HCT116 (cell line): ENCODE measurements around the gene UBE2G2. TPM values are rescaled to one million over a fixed set of nuclear protein-coding genes. Genes with fewer than 3 reads are reported as not detected.

Experiments
- ATAC-seq: fragments of 200-7000 bp; cut with Tn5 transposase; 2 replicates; pipeline ENCODE4 v1.9.1; 2020; ENCODE audit warnings: mild to moderate bottlenecking, moderate library complexity
- BruUV-seq: library from RNA; stranded (reverse); fragments of 400-500 nt; replicated peaks from 2 replicates; lab custom pipeline; 2021; lab: Mats Ljungman, UMichigan
- CTCF ChIA-PET: fragments of 300-600 bp; sonication (Branson Sonifier 250); formaldehyde crosslinking; loops from one replicate; lab custom pipeline; 2021; ENCODE audit warnings: antibody characterized with exemption; lab: Charles Lee
- POLR2A ChIA-PET: fragments of 300-600, 350-600 bp; sonication (Branson Sonifier 250); formaldehyde crosslinking; loops from one replicate; lab custom pipeline; 2021; ENCODE audit warnings: antibody characterized with exemption; lab: Charles Lee
- RAD21 ChIA-PET, 2 experiments: fragments of 300-600 bp; sonication (Branson Sonifier 250); formaldehyde crosslinking; loops; one replicate each; lab custom pipeline; 2023; ENCODE audit warnings: low total read pairs in 2 of 2; ENCODE audit not compliant: uncharacterized antibody in 2 of 2, unreplicated experiment in 2 of 2, low non-redundant PET in 1 of 2; lab: Charles Lee
- DNase-seq: peaks from one replicate; pipeline ENCODE4 v3.0.0-alpha.2; 2010; ENCODE audit warnings: low read depth, low spot score
- H2AFZ ChIP-seq: fragments of 200-600 bp; shearing (Covaris generic), sonication (generic); 2 replicates; pipeline ENCODE4 v1.6.1; 2017; ENCODE audit warnings: low read depth, mixed run types, mixed read lengths, antibody characterized with exemption, low read length; ENCODE audit not compliant: poor library complexity, severe bottlenecking
- H3K27ac ChIP-seq: 2 replicates; pipeline ENCODE4 v1.5.1; 2012; ENCODE audit warnings: low read depth, low read length
- H3K27me3 ChIP-seq: fragments of 200-600 bp; sonication (generic); 2 replicates; pipeline ENCODE4 v1.6.1; 2016; ENCODE audit warnings: mixed run types, low read length, mixed read lengths; ENCODE audit not compliant: insufficient read depth
- H3K36me3 ChIP-seq, 2 experiments: fragments of 200-500 bp in 1 of 2; fragments of 200-600 bp in 1 of 2; sonication (Bioruptor generic) in 1 of 2; sonication (generic) in 1 of 2; 2 replicates each; pipeline versions ENCODE4 v1.5.1 to v1.6.1; 2014 to 2016; ENCODE audit warnings: low read length in 2 of 2, inconsistent platforms in 1 of 2, mixed read lengths in 1 of 2, mixed run types in 1 of 2; ENCODE audit not compliant: insufficient read depth in 2 of 2, control insufficient read depth in 1 of 2
- H3K4me1 ChIP-seq, 2 experiments: fragments of 200-600 bp in 1 of 2; sonication (generic) in 1 of 2; 2 replicates each; pipeline versions ENCODE4 v1.5.1 to v1.6.1; 2012 to 2017; ENCODE audit warnings: low read length in 2 of 2, inconsistent platforms in 1 of 2, mild to moderate bottlenecking in 1 of 2, mixed read lengths in 1 of 2, mixed run types in 1 of 2, moderate library complexity in 1 of 2; ENCODE audit not compliant: insufficient read depth in 2 of 2, control insufficient read depth in 1 of 2
- H3K4me2 ChIP-seq: fragments of 200-600 bp; sonication (generic); 2 replicates; pipeline ENCODE4 v1.6.1; 2017; ENCODE audit warnings: mixed run types, low read length, mixed read lengths
- H3K4me3 ChIP-seq, 2 experiments: fragments of 200-600 bp in 1 of 2; sonication (generic) in 1 of 2; replicated peaks in 1 of 2; 2 replicates each; pipeline ENCODE4 v1.5.1; 2011 to 2016; ENCODE audit warnings: low read length in 2 of 2, control low read depth in 1 of 2, low read depth in 1 of 2, mild to moderate bottlenecking in 1 of 2, mixed read lengths in 1 of 2, mixed run types in 1 of 2
- H3K79me2 ChIP-seq: fragments of 200-600 bp; sonication (generic); 2 replicates; pipeline ENCODE4 v1.6.1; 2017; ENCODE audit warnings: mild to moderate bottlenecking, mixed run types, low read length, moderate library complexity, mixed read lengths; ENCODE audit not compliant: insufficient read depth
- H3K9ac ChIP-seq: fragments of 200-600 bp; sonication (generic); 2 replicates; pipeline ENCODE4 v1.6.1; 2016; ENCODE audit warnings: low read length, mixed read lengths
- H3K9me2 ChIP-seq: fragments of 200-600 bp; sonication (generic), shearing (Covaris generic); 2 replicates; pipeline ENCODE4 v1.6.1; 2017; ENCODE audit warnings: mixed run types, mild to moderate bottlenecking, moderate library complexity; ENCODE audit not compliant: insufficient read depth
- H3K9me3 ChIP-seq, 2 experiments: fragments of 200-500 bp in 1 of 2; fragments of 200-600 bp in 1 of 2; sonication (Bioruptor generic) in 1 of 2; sonication (generic) in 1 of 2; 2 replicates each; pipeline ENCODE4 v1.6.1; 2014 to 2017; ENCODE audit warnings: low read length in 2 of 2, mixed read lengths in 2 of 2, inconsistent platforms in 1 of 2, low read depth in 1 of 2, mild to moderate bottlenecking in 1 of 2, mixed run types in 1 of 2, moderate library complexity in 1 of 2; ENCODE audit not compliant: control insufficient read depth in 1 of 2, insufficient read depth in 1 of 2
- H4K20me1 ChIP-seq: fragments of 200-600 bp; sonication (generic), shearing (Covaris generic); 2 replicates; pipeline ENCODE4 v1.6.1; 2017; ENCODE audit warnings: mixed run types, mild to moderate bottlenecking, moderate library complexity; ENCODE audit not compliant: insufficient read depth
- CBX3 ChIP-seq: IDR thresholded peaks from 2 replicates; pipeline ENCODE4 v1.6.1; 2012; ENCODE audit warnings: low read depth
- ELF1 ChIP-seq: IDR thresholded peaks from 2 replicates; pipeline ENCODE4 v1.6.1; 2012; ENCODE audit warnings: low read depth, borderline replicate concordance
- EZH2phosphoT487 ChIP-seq: fragments of 200-600 bp; IDR thresholded peaks from 2 replicates; pipeline ENCODE4 v1.6.1; 2018; ENCODE audit warnings: antibody characterized with exemption, borderline replicate concordance
- FOSL1 ChIP-seq: IDR thresholded peaks from 2 replicates; pipeline ENCODE4 v1.6.1; 2012; ENCODE audit warnings: low read depth
- JUND ChIP-seq: IDR thresholded peaks from 2 replicates; pipeline ENCODE4 v1.6.1; 2012
- POLR2A ChIP-seq: IDR thresholded peaks from 2 replicates; pipeline ENCODE4 v1.7.0; 2011; ENCODE audit warnings: borderline replicate concordance; ENCODE audit not compliant: insufficient read depth, insufficient read length; ENCODE audit errors: extremely low read depth
- RAD21 ChIP-seq: IDR thresholded peaks from 2 replicates; pipeline ENCODE4 v1.6.1; 2012; ENCODE audit warnings: low read depth, mild to moderate bottlenecking
- SP1 ChIP-seq: IDR thresholded peaks from 2 replicates; pipeline ENCODE4 v1.6.1; 2012; ENCODE audit warnings: low read depth
- YY1 ChIP-seq: IDR thresholded peaks from 2 replicates; pipeline ENCODE4 v1.6.1; 2011; ENCODE audit warnings: low read length, low read depth, moderate library complexity, mild to moderate bottlenecking; ENCODE audit not compliant: insufficient replicate concordance; ENCODE audit errors: extremely low read depth
- ZNF274 ChIP-seq: fragments of 200-500 bp; sonication (Bioruptor generic); IDR thresholded peaks from 2 replicates; pipeline ENCODE4 v1.6.1; 2014; ENCODE audit warnings: mild to moderate bottlenecking, low read depth, low read length, inconsistent platforms
- intact Hi-C: fragments of 100-400 bp; cut with micrococcal nuclease; formaldehyde crosslinking; loops from 2 replicates; pipeline ENCODE4 v1.10.0; 2022
- total RNA-seq: library from RNA; stranded (reverse); gene quantifications from one replicate; pipeline ENCODE4 v1.2.1, GENCODE V29; 2021; ENCODE audit not compliant: unreplicated experiment
- TF ChIP-seq, protein P1 (sequence below), 3 experiments: fragments of 200-600 bp in 1 of 3; sonication (generic) in 1 of 3; IDR thresholded peaks in 2 of 3; conservative IDR thresholded peaks in 1 of 3; 2 replicates each; pipeline ENCODE4 v1.5.1; 2012 to 2017; ENCODE audit warnings: low read depth in 2 of 3, low read length in 2 of 3, antibody characterized with exemption in 1 of 3, borderline replicate concordance in 1 of 3, control low read depth in 1 of 3, mild to moderate bottlenecking in 1 of 3, mixed read lengths in 1 of 3, mixed run types in 1 of 3, moderate library complexity in 1 of 3; ENCODE audit not compliant: insufficient read depth in 1 of 3

The UBE2G2 gene
- total RNA-seq, 1 experiment from 2014 or later, result 86.5 TPM

DNA sequence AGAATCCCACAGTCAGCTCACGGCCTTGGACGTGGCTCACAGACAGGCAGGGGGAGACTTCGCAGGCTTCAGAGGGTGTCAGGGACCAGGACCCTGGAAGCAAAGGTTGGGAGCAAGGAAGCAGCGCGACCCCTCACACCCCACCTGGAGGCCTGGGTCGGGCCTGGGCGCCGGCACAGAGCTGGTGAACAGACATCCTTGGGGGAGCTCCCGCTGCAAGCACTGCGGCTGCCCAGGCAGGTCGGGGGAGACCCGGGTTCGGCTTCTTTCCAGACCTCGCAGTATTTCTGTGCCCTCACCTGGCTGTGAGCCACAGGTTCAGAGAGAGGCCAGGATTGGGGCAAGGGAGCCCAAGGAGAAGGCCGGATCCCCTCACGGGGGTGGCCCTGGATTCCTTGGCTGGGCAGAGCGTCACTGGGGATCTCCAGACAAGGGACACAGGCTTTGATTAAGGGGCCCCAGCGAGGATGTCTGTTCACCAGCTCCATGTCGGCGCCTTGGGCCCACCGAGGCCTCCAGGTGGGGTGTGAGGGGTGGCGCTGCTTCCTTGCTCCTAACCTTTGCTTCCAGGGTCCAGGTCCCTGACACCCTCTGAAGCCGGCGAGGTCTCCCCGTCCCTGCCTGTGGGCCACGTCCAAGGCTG, 52.4 kb downstream of the UBE2G2 start:
- Histone ChIP-seq H3K79me2 (no peaks in the 10 kb centered on the region), H3K4me1 (peaks cover 12 to 17% of the 10 kb centered on the region in 2 experiments), H3K9me3 (no peaks in the 10 kb centered on the region), H3K27me3 (no peaks in the 10 kb centered on the region), H3K27ac (no peak overlapping the region), H3K36me3 (no peaks in the 10 kb centered on the region), H3K9ac (no peak overlapping the region), H3K9me2 (no peaks in the 10 kb centered on the region), H4K20me1 (no peaks in the 10 kb centered on the region), H3K4me2 (no peak overlapping the region), H2AFZ (no peak overlapping the region), H3K4me3 (no peak overlapping the region)
- ChIA-PET RAD21 (no interaction called here), POLR2A (no interaction called here), CTCF (no interaction called here)
- no TSS peak for BruUV-seq
- no peak for DNase-seq
- TF ChIP-seq JUND, result no peak
- no peak for TF ChIP-seq YY1
- no peak for TF ChIP-seq ZNF274
- TF ChIP-seq, protein P1, sequence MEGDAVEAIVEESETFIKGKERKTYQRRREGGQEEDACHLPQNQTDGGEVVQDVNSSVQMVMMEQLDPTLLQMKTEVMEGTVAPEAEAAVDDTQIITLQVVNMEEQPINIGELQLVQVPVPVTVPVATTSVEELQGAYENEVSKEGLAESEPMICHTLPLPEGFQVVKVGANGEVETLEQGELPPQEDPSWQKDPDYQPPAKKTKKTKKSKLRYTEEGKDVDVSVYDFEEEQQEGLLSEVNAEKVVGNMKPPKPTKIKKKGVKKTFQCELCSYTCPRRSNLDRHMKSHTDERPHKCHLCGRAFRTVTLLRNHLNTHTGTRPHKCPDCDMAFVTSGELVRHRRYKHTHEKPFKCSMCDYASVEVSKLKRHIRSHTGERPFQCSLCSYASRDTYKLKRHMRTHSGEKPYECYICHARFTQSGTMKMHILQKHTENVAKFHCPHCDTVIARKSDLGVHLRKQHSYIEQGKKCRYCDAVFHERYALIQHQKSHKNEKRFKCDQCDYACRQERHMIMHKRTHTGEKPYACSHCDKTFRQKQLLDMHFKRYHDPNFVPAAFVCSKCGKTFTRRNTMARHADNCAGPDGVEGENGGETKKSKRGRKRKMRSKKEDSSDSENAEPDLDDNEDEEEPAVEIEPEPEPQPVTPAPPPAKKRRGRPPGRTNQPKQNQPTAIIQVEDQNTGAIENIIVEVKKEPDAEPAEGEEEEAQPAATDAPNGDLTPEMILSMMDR (IDR thresholded peaks at IDR 0.05 in 2 of 3, conservative IDR thresholded peaks at IDR 0.05 in 1 of 3; ENCODE audit: borderline replicate concordance in 1 of 3, insufficient read depth in 1 of 3, low read depth in 2 of 3, low read length in 2 of 3), result no peak
- no peak for TF ChIP-seq SP1
- TF ChIP-seq FOSL1, result no peak
- no peak for TF ChIP-seq EZH2phosphoT487
- intact Hi-C loops, result no loop called here
- no peak for ATAC-seq

DNA sequence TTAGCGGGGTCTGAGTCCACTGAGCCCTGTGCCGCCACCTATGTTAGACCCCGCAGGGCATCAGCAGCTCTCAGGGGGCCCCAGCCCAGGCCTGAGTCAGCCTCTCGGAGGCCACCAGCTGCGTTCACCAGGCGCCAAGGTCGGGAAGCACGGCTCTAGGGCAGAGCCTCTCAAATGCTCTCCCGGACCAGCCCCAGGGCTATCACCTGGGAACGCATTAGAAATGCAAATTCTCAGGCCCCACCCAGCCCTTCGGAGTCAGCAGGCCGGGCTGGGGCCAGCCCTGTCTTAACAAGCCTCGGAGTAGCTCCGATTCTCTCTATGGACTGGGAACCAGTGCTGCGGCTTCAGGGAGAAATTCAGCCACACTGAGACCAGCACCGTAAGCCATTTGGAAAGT, 53.0 kb downstream of the UBE2G2 start:
- intact Hi-C loops, result no loop called here
- Histone ChIP-seq H3K27ac (no peak overlapping the region), H3K79me2 (no peaks in the 10 kb centered on the region), H3K4me1 (peaks cover 12 to 15% of the 10 kb centered on the region in 2 experiments), H3K27me3 (no peaks in the 10 kb centered on the region), H3K9me3 (no peaks in the 10 kb centered on the region), H3K9me2 (no peaks in the 10 kb centered on the region), H3K36me3 (no peaks in the 10 kb centered on the region), H4K20me1 (no peaks in the 10 kb centered on the region), H3K4me3 (no peak overlapping the region), H3K4me2 (no peak overlapping the region), H3K9ac (no peak overlapping the region), H2AFZ (no peak overlapping the region)
- RAD21 ChIA-PET, result no interaction called here
- CTCF ChIA-PET, result no interaction called here
- POLR2A ChIA-PET, result no interaction called here
- ATAC-seq, result no peak
- DNase-seq, result no peak
- BruUV-seq, result no TSS peak
- TF ChIP-seq EZH2phosphoT487 (no peak), YY1 (no peak), SP1 (no peak), ELF1 (no peak), JUND (no peak), CBX3 (no peak), RAD21 (no peak), POLR2A (no peak)
- TF ChIP-seq, protein P1 (IDR thresholded peaks at IDR 0.05 in 2 of 3, conservative IDR thresholded peaks at IDR 0.05 in 1 of 3; ENCODE audit: borderline replicate concordance in 1 of 3, insufficient read depth in 1 of 3, low read depth in 2 of 3, low read length in 2 of 3), result no peak
